Measurements from ENCODE around the gene ZNF439.

The ZNF439 gene

DNA sequence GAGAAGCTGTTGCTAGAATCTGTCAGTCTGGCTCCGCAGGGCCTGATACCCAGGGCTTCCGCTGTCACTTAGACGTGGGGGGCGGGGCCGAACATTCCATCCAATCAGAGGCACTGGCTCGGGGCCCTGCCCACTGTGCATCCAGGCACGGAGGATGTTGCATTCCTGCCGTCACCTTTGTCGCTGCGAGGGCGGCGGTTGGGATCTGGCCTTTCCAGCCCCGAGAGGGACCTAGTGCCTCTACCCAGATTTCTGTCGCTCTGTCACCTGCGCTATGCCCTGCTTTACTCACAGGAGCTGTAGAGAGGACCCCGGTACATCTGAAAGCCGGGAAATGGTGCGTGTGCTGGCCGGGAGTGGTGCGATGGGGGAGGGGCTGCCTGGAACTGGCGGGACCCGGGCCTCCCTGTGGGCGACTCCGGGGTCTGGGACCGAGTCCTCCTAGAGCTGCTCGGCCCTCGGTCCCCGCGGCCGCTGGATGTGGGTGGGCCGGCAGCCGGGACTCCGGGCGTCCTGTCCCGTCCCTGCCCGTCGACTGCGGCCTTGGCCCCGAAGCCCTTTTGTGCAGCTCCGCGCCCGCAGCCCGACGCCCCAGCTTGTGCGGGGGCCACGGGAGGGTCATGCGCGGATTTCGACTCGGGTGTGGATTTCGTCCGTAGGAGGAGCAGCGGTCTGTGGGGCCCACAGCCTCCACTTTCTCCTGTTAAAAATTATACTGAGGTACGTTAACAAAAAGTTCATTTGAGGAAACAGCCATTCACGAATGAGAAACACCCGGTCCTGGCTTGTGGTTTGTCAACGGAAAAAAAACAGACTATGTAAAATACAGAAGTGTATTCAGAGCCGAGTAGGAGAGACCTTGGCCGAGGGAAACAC lies at the start of gene ZNF439:
Gene ZNF439, plus strand, starts transcription at position 133 of the 876 bp plus-strand sequence. Its CDS starts 142 bp downstream, at position 275.
- peak within 1 kb of the TSS; percentile 51 for H3K4me3 ChIP-seq (ENCODE audit: low read depth, low read length)
- TF ChIP-seq, protein P1, sequence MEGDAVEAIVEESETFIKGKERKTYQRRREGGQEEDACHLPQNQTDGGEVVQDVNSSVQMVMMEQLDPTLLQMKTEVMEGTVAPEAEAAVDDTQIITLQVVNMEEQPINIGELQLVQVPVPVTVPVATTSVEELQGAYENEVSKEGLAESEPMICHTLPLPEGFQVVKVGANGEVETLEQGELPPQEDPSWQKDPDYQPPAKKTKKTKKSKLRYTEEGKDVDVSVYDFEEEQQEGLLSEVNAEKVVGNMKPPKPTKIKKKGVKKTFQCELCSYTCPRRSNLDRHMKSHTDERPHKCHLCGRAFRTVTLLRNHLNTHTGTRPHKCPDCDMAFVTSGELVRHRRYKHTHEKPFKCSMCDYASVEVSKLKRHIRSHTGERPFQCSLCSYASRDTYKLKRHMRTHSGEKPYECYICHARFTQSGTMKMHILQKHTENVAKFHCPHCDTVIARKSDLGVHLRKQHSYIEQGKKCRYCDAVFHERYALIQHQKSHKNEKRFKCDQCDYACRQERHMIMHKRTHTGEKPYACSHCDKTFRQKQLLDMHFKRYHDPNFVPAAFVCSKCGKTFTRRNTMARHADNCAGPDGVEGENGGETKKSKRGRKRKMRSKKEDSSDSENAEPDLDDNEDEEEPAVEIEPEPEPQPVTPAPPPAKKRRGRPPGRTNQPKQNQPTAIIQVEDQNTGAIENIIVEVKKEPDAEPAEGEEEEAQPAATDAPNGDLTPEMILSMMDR (IDR thresholded peaks at IDR 0.05; ENCODE audit: insufficient read depth, low read depth, low read length, missing control alignments), result no peak
- DNase-seq (ENCODE audit: low read depth), result peak; percentile 73

DNA sequence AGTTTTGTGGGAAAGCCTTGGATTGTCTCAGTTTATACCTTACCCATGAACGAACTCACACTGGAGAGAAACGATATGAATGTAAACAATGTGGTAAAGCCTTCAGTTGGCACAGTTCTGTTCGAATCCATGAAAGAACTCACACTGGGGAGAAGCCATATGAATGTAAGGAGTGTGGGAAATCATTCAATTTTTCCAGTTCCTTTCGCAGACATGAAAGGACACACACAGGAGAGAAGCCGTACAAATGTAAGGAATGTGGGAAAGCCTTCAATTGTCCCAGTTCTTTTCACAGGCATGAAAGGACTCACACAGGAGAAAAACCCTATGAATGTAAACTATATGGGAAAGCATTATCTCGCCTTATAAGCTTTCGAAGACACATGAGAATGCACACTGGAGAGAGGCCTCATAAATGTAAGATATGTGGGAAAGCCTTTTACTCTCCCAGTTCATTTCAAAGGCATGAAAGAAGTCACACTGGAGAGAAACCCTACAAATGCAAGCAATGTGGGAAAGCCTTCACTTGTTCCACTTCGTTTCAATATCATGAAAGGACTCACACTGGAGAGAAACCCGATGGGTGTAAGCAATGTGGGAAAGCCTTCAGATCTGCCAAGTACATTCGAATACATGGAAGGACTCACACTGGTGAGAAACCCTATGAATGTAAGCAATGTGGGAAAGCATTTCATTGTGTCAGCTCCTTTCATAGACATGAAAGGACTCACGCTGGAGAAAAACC lies 42.0 kb upstream of the ZNF439 start:
- H3K4me3 ChIP-seq (ENCODE audit: low read depth, low read length), result no peak overlapping the region
- TF ChIP-seq, protein P1 (IDR thresholded peaks at IDR 0.05; ENCODE audit: insufficient read depth, low read depth, low read length, missing control alignments), result no peak

DNA sequence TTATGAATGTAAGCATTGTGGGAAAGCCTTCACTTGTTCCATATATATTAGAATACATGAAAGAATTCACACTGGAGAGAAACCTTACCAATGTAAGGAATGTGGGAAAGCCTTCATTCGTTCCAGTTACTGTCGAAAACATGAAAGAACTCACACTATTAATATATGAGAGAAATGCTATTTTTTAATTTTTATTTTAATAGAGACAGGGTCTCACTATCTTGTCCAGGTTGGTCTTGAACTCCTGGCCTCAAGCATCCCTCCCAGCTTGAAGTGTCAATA lies 41.5 kb upstream of the ZNF439 start:
- no peak for DNase-seq (ENCODE audit: low read depth)
- TF ChIP-seq, protein P1 (IDR thresholded peaks at IDR 0.05; ENCODE audit: insufficient read depth, low read depth, low read length, missing control alignments), result no peak
- H3K4me3 ChIP-seq (ENCODE audit: low read depth, low read length), result no peak overlapping the region

More for the DNA sequence above, 42.0 kb upstream of the ZNF439 start:
- no peak for DNase-seq (ENCODE audit: low read depth)

- TF ChIP-seq, protein P1 (IDR thresholded peaks at IDR 0.05; ENCODE audit: insufficient read depth, low read depth, low read length, missing control alignments), result no peak
- no peak for DNase-seq (ENCODE audit: low read depth)
- peak overlapping the region; percentile 85 for H3K4me3 ChIP-seq (ENCODE audit: low read depth, low read length)
These were observed 34.9 kb upstream of the ZNF439 start for GRCh38 chr19:11813703-11814028.

GRCh38 chr19:11814029-11814699 lies 34.4 kb upstream of the ZNF439 start, which contains the start of gene ZNF440:
TSS of gene ZNF440 (plus strand) at chr19:11814273. CDS start at chr19:11814448, 175 bp downstream.
- TF ChIP-seq, protein P1 (IDR thresholded peaks at IDR 0.05; ENCODE audit: insufficient read depth, low read depth, low read length, missing control alignments), result no peak
- peak; percentile 95 for DNase-seq (ENCODE audit: low read depth)

GRCh38 chr19:11814700-11815035 lies 33.9 kb upstream of the ZNF439 start:
- H3K4me3 ChIP-seq (ENCODE audit: low read depth, low read length), result peak overlapping the region; percentile 85
- DNase-seq (ENCODE audit: low read depth), result peak; percentile 24
- TF ChIP-seq, protein P1 (IDR thresholded peaks at IDR 0.05; ENCODE audit: insufficient read depth, low read depth, low read length, missing control alignments), result no peak

More at GRCh38 chr19:11814029-11814699, 34.4 kb upstream of the ZNF439 start, which contains the start of gene ZNF440:
- H3K4me3 ChIP-seq (ENCODE audit: low read depth, low read length), result peak within 1 kb of the TSS; percentile 85

Data from GM12865 (cell line).